BE2C (cell line): ENCODE measurements around the gene CD1D.
A peak's percentile ranks its signal among the peaks of the same experiment; 100 is the strongest.

Experiments
- DNase-seq: peaks from one replicate; pipeline ENCODE4 v3.0.0-alpha.2; 2020
- H3K27me3 ChIP-seq: fragments of 250-450 bp; sonication (Bioruptor Pico); 2 replicates; pipeline ENCODE4 v1.5.1; 2020; ENCODE audit warnings: mild to moderate bottlenecking
- H3K36me3 ChIP-seq: fragments of 250-450 bp; sonication (Bioruptor Pico); 2 replicates; pipeline ENCODE4 v1.5.1; 2020; ENCODE audit warnings: mild to moderate bottlenecking
- H3K4me1 ChIP-seq: fragments of 250-450 bp; sonication (Bioruptor Pico); 2 replicates; pipeline ENCODE4 v1.5.1; 2020
- H3K4me3 ChIP-seq: 2 replicates; pipeline ENCODE4 v1.5.1; 2011; ENCODE audit warnings: low read depth, low read length
- H3K9me3 ChIP-seq: fragments of 250-450 bp; sonication (Bioruptor Pico); 2 replicates; pipeline ENCODE4 v1.5.1; 2020
- CTCF ChIP-seq: IDR thresholded peaks from 2 replicates; pipeline ENCODE4 v1.5.1; 2012; ENCODE audit warnings: mild to moderate bottlenecking, low read depth, low read length

CD1D gene

DNA sequence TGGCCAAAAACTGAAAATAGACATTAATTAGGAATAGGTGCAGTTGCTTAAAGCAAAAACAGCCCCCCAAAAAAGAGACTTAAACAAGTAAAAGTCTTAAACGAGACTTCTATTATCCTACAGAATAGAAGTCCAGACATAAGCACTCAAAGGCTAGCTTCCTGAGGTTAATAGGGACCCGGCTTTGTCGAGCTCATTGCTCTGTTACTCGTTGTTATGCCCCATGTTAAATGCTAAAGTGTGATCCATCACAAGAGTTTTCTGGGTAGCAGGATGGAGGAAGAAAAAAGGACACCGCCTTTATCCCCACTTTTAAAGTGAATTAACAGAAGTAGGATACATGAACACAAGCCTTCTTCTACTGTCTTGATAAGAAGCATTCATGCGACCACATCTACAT lies 10.6 kb downstream of the CD1D start:
- DNase-seq, result no peak
- Histone ChIP-seq H3K9me3 (no peaks in the 10 kb centered on the region), H3K36me3 (no peaks in the 10 kb centered on the region), H3K4me3 (no peak overlapping the region), H3K4me1 (no peaks in the 10 kb centered on the region), H3K27me3 (0 out of 2 replicates have a peak, but pooled peaks cover 3% of the 10 kb centered on the region)
- TF ChIP-seq CTCF, result no peak

DNA sequence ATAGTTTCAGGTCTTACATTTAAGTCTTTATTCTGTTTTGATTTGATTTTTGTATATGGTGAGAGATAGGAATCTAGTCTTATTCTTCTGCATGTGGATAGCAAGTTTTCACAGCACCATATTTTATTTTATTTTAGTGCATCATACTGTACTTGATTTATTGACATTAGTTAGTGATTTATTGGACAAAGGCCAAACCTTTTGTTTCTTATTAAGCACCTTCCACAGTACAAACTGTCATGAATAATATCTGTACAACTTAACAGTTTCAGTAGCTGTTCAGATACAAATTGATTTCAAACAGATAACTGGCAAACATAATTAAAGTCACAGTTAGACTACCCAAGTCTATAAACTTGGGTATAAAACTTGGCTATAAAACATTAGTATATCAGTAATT lies 15.8 kb downstream of the CD1D start:
- DNase-seq, result no peak

GRCh38 chr1:158199849-158200248 lies 19.2 kb downstream of the CD1D start:
- no peak for TF ChIP-seq CTCF
- Histone ChIP-seq H3K4me1 (no peaks in the 10 kb centered on the region), H3K9me3 (no peaks in the 10 kb centered on the region), H3K36me3 (no peaks in the 10 kb centered on the region), H3K4me3 (no peak overlapping the region), H3K27me3 (no peaks in the 10 kb centered on the region; the same call in 1 of the 2 replicates)
- no peak for DNase-seq

More for the DNA sequence above, 15.8 kb downstream of the CD1D start:
- H3K27me3 ChIP-seq, result peaks cover 2% of the 10 kb centered on the region; the same call in 1 of the 2 replicates
- no peaks in the 10 kb centered on the region for H3K9me3 ChIP-seq
- H3K36me3 ChIP-seq, result no peaks in the 10 kb centered on the region
- TF ChIP-seq CTCF, result no peak
- no peak overlapping the region for H3K4me3 ChIP-seq
- H3K4me1 ChIP-seq, result no peaks in the 10 kb centered on the region

DNA sequence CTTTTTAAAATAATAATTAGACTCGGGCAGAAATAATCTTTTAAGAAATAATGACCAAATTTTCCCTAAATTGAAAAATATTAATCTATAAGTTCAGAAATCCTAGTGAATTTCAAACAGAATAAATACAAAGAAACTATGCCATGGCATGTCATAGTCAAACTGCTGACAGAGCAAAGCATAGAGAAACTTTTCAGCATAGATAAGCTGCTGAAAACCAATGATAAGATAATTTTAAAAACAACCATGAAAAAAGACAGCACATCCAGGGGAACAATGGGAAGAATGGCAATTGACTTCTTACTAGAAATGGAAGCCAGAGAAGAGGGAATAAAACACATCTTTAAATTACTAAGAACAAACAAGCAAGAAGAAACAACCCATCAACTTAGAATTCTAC lies 19.8 kb downstream of the CD1D start:
- no peak for TF ChIP-seq CTCF
- Histone ChIP-seq H3K27me3 (no peaks in the 10 kb centered on the region; the same call in 1 of the 2 replicates), H3K4me1 (no peaks in the 10 kb centered on the region), H3K9me3 (no peaks in the 10 kb centered on the region), H3K36me3 (no peaks in the 10 kb centered on the region), H3K4me3 (no peak overlapping the region)
- DNase-seq, result no peak

- peak; percentile 37 for DNase-seq
- Histone ChIP-seq H3K9me3 (no peaks in the 10 kb centered on the region), H3K4me1 (no peaks in the 10 kb centered on the region), H3K36me3 (no peaks in the 10 kb centered on the region), H3K27me3 (no peaks in the 10 kb centered on the region), H3K4me3 (no peak overlapping the region)
- peak; percentile 77 for TF ChIP-seq CTCF
Measured at GRCh38 chr1:158203693-158204457, 23.2 kb downstream of the CD1D start.

DNA sequence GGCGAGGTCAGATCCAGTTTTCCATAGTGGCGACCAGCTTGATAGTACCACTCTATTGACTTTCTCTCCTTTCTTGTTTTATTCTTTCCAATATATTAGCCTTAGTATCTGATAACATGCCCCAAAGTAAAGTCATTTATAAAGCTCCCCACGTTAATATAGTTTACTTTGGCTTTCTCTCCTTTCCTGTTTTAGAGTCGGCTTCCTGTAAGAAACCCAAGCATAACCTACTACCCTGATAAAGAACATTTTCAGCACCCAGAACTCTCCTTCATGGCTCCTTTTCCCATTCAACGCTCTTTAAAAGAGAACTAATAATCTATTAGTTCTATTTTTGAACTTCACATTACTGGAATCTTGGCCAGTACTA lies 23.7 kb downstream of the CD1D start:
- DNase-seq, result no peak
- no peaks in the 10 kb centered on the region for H3K27me3 ChIP-seq
- H3K4me3 ChIP-seq, result no peak overlapping the region
- H3K36me3 ChIP-seq, result no peaks in the 10 kb centered on the region
- no peaks in the 10 kb centered on the region for H3K4me1 ChIP-seq
- no peaks in the 10 kb centered on the region for H3K9me3 ChIP-seq
- TF ChIP-seq CTCF, result no peak
